ENCODE measurements around the gene IGF1.

IGF1 gene

DNA sequence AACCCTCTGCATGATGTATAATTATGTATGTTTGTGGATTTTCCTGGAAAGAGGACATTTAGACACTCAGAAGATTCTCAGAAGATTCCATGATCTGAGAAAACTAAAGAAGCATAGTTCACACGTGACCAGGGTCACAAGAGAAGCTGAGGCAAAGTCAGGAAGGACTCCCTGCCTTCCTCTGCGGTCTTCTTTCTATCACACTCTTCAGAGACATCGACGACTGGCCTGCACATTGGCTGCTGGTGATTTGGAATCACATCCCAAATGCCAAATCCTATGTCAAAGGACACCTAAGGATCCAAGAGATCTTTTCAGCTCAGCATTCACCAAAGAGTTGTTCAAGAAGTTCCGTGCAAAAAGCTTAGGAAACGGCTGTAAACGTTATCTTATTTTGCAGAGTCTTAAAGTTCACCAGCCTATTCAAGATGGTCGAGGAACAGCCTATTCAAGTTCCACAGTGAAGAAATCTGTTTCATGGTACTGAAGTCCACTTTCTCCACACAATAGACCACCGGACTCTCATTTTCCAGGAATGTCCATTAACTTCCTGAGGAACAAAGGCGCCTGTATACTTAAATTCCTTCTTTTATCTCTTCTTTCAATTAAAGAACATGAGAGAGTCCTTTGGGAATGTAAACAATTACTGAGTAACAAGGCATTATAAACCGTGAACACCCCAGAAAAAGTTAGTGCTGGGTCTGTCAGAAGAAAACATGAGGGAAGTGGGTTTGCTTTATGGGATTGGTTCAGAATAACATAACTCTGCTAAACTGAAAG, 42.1 kb downstream of the IGF1 start:
- TF ChIP-seq, protein P1, sequence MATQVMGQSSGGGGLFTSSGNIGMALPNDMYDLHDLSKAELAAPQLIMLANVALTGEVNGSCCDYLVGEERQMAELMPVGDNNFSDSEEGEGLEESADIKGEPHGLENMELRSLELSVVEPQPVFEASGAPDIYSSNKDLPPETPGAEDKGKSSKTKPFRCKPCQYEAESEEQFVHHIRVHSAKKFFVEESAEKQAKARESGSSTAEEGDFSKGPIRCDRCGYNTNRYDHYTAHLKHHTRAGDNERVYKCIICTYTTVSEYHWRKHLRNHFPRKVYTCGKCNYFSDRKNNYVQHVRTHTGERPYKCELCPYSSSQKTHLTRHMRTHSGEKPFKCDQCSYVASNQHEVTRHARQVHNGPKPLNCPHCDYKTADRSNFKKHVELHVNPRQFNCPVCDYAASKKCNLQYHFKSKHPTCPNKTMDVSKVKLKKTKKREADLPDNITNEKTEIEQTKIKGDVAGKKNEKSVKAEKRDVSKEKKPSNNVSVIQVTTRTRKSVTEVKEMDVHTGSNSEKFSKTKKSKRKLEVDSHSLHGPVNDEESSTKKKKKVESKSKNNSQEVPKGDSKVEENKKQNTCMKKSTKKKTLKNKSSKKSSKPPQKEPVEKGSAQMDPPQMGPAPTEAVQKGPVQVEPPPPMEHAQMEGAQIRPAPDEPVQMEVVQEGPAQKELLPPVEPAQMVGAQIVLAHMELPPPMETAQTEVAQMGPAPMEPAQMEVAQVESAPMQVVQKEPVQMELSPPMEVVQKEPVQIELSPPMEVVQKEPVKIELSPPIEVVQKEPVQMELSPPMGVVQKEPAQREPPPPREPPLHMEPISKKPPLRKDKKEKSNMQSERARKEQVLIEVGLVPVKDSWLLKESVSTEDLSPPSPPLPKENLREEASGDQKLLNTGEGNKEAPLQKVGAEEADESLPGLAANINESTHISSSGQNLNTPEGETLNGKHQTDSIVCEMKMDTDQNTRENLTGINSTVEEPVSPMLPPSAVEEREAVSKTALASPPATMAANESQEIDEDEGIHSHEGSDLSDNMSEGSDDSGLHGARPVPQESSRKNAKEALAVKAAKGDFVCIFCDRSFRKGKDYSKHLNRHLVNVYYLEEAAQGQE (IDR thresholded peaks at IDR 0.05; ENCODE audit: low read depth): no peak
- TF ChIP-seq, protein P2, sequence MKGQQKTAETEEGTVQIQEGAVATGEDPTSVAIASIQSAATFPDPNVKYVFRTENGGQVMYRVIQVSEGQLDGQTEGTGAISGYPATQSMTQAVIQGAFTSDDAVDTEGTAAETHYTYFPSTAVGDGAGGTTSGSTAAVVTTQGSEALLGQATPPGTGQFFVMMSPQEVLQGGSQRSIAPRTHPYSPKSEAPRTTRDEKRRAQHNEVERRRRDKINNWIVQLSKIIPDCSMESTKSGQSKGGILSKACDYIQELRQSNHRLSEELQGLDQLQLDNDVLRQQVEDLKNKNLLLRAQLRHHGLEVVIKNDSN (IDR thresholded peaks at IDR 0.05): no peak
- no peak for TF ChIP-seq FOXM1 (IDR thresholded peaks at IDR 0.05; ENCODE audit: borderline replicate concordance, low read depth)

DNA sequence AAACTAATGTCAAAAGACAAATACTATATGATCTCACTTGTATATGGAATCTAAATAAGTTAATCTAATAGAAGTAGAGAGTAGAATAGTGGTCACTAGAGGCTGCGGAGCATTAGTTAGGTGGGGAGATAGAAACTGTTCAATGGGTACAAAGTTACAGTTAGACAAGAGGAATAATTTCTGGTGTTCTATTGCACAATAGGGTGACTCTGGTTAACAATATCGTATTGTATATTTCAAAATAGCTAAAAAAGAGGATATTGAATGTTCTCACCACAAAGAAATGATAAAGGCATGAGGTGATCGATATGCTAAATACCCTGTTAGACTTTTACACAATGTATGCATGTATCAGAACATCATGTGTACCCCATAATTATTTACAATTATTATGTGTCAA, 42.9 kb downstream of the IGF1 start:
- no peak for TF ChIP-seq RAD21 (IDR thresholded peaks at IDR 0.05; ENCODE audit: low read depth)
- no peak for TF ChIP-seq TEAD4 (IDR thresholded peaks at IDR 0.05)
- TF ChIP-seq EGR1 (IDR thresholded peaks at IDR 0.05): no peak
- TF ChIP-seq NFIC (IDR thresholded peaks at IDR 0.05): no peak
- no peak for TF ChIP-seq TAF1 (IDR thresholded peaks at IDR 0.05; ENCODE audit: low read depth)
- TF ChIP-seq CREB1 (IDR thresholded peaks at IDR 0.05; ENCODE audit: low read depth): no peak
- no peak for TF ChIP-seq YY1 (IDR thresholded peaks at IDR 0.05; ENCODE audit: low read depth)
- TF ChIP-seq, protein P2 (IDR thresholded peaks at IDR 0.05): no peak
- no peak for TF ChIP-seq EP300 (IDR thresholded peaks at IDR 0.05; ENCODE audit: borderline replicate concordance)
- no peak for TF ChIP-seq ZBTB7A (IDR thresholded peaks at IDR 0.05; ENCODE audit: low read depth)
- TF ChIP-seq FOXM1 (IDR thresholded peaks at IDR 0.05; ENCODE audit: borderline replicate concordance, low read depth): no peak
- TF ChIP-seq CEBPB (IDR thresholded peaks at IDR 0.05): no peak
- no peak for TF ChIP-seq TCF12 (IDR thresholded peaks at IDR 0.05; ENCODE audit: low read depth)
- TF ChIP-seq, protein P3, sequence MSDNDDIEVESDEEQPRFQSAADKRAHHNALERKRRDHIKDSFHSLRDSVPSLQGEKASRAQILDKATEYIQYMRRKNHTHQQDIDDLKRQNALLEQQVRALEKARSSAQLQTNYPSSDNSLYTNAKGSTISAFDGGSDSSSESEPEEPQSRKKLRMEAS (IDR thresholded peaks at IDR 0.05): no peak
- TF ChIP-seq, protein P1 (IDR thresholded peaks at IDR 0.05; ENCODE audit: low read depth): no peak

DNA sequence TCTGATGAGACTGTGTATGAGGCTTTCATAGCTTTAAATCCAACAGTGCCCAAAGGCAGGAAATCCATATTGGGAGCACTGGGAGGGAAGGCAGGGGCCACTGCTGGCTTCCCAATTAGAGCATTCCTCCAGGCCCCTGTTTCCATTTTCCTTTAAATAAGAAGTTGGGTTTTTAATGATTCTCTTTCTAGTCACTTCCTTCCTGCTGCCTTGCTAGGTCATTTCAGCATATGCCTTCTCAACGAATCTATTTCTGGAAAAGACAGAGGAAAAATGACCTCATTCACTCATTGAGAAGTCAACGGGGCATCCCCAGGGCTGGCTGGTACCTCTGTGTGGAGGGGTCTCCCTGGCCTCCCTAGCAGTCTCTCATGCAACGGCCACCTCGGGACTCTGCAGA, 43.5 kb downstream of the IGF1 start:
- no peak for TF ChIP-seq RAD21 (IDR thresholded peaks at IDR 0.05; ENCODE audit: low read depth)
- no peak for TF ChIP-seq NFIC (IDR thresholded peaks at IDR 0.05)
- TF ChIP-seq, protein P2 (IDR thresholded peaks at IDR 0.05): no peak
- TF ChIP-seq ZBTB7A (IDR thresholded peaks at IDR 0.05; ENCODE audit: low read depth): no peak
- TF ChIP-seq CEBPB (IDR thresholded peaks at IDR 0.05): no peak
- TF ChIP-seq, protein P3 (IDR thresholded peaks at IDR 0.05): no peak
- no peak for TF ChIP-seq YY1 (IDR thresholded peaks at IDR 0.05; ENCODE audit: low read depth)
- no peak for TF ChIP-seq TEAD4 (IDR thresholded peaks at IDR 0.05)
- no peak for TF ChIP-seq TAF1 (IDR thresholded peaks at IDR 0.05; ENCODE audit: low read depth)
- TF ChIP-seq, protein P1 (IDR thresholded peaks at IDR 0.05; ENCODE audit: low read depth): no peak
- TF ChIP-seq CREB1 (IDR thresholded peaks at IDR 0.05; ENCODE audit: low read depth): no peak
- no peak for TF ChIP-seq EGR1 (IDR thresholded peaks at IDR 0.05)
- TF ChIP-seq EP300 (IDR thresholded peaks at IDR 0.05; ENCODE audit: borderline replicate concordance): no peak
- TF ChIP-seq FOXM1 (IDR thresholded peaks at IDR 0.05; ENCODE audit: borderline replicate concordance, low read depth): no peak
- no peak for TF ChIP-seq TCF12 (IDR thresholded peaks at IDR 0.05; ENCODE audit: low read depth)

Data from Ishikawa (cell line).